CD8-positive, alpha-beta memory T cell (primary cell): Measurements from ENCODE around the gene EXTL2. TPM values are rescaled to one million over a fixed set of nuclear protein-coding genes. Genes with fewer than 3 reads are reported as not detected.

Source experiments
- CTCF ChIA-PET: fragments of 350-600 bp; sonication (Branson Sonifier 250); formaldehyde crosslinking; loops from one replicate; lab custom pipeline; 2021; ENCODE audit warnings: antibody characterized with exemption; lab: Charles Lee
- POLR2A ChIA-PET: fragments of 350-600 bp; sonication (Branson Sonifier 250); formaldehyde crosslinking; loops from one replicate; lab custom pipeline; 2021; ENCODE audit warnings: antibody characterized with exemption; lab: Charles Lee
- DNase-seq, 5 donors: peaks; one replicate each; pipeline versions ENCODE4 v3.0.0 to v3.0.0-alpha.2; 2020 to 2022; ENCODE audit warnings: mixed read lengths in 1 of 5
- H3K27ac ChIP-seq: one replicate; pipeline ENCODE4 v1.7.0; 2013; ENCODE audit warnings: low read depth, mild to moderate bottlenecking, low read length, moderate library complexity
- H3K27me3 ChIP-seq: 2 replicates; pipeline ENCODE4 v1.7.0; 2013; ENCODE audit warnings: low read length, mild to moderate bottlenecking; ENCODE audit not compliant: insufficient read depth, poor library complexity, severe bottlenecking
- H3K36me3 ChIP-seq: 2 replicates; pipeline ENCODE4 v1.7.0; 2013; ENCODE audit warnings: mild to moderate bottlenecking, low read length, moderate library complexity; ENCODE audit not compliant: insufficient read depth
- H3K4me1 ChIP-seq: 2 replicates; pipeline ENCODE4 v1.7.0; 2013; ENCODE audit warnings: mild to moderate bottlenecking, low read length, moderate library complexity; ENCODE audit not compliant: insufficient read depth
- H3K4me3 ChIP-seq: 2 replicates; pipeline ENCODE4 v1.7.0; 2013; ENCODE audit warnings: mild to moderate bottlenecking, low read length
- H3K9me3 ChIP-seq: 2 replicates; pipeline ENCODE4 v1.7.0; 2013; ENCODE audit warnings: mild to moderate bottlenecking, low read length
- H3K27ac Mint-ChIP-seq, 8 donors: one replicate each; pipeline ENCODE4 v1.8.0; 2020 to 2021; ENCODE audit warnings: mixed read lengths in 8 of 8, mild to moderate bottlenecking in 6 of 8, inconsistent platforms in 3 of 8, moderate library complexity in 3 of 8
- H3K27me3 Mint-ChIP-seq, 2 donors: one replicate each; pipeline ENCODE4 v1.8.0; 2020 to 2021; ENCODE audit warnings: mixed read lengths in 2 of 2, mild to moderate bottlenecking in 1 of 2, moderate library complexity in 1 of 2
- H3K36me3 Mint-ChIP-seq, 3 donors: one replicate each; pipeline ENCODE4 v1.8.0; 2020 to 2021; ENCODE audit warnings: mixed read lengths in 3 of 3, inconsistent platforms in 1 of 3, mild to moderate bottlenecking in 1 of 3
- H3K4me1 Mint-ChIP-seq, 3 donors: one replicate each; pipeline ENCODE4 v1.8.0; 2020 to 2021; ENCODE audit warnings: mixed read lengths in 3 of 3, inconsistent platforms in 1 of 3, mild to moderate bottlenecking in 1 of 3
- H3K4me3 Mint-ChIP-seq, 7 donors: one replicate each; pipeline ENCODE4 v1.8.0; 2020 to 2021; ENCODE audit warnings: mixed read lengths in 7 of 7, mild to moderate bottlenecking in 6 of 7, moderate library complexity in 4 of 7, inconsistent platforms in 2 of 7
- H3K9me3 Mint-ChIP-seq, 5 donors: one replicate each; pipeline ENCODE4 v1.8.0; 2020 to 2022; ENCODE audit warnings: mixed read lengths in 5 of 5, mild to moderate bottlenecking in 3 of 5, moderate library complexity in 2 of 5, inconsistent platforms in 1 of 5
- polyA plus RNA-seq: library from polyadenylated mRNA; unstranded; fragments of 300-500 nt; fragmentation: Illumina TruSeq; gene quantifications from one replicate; pipeline ENCODE4 v1.2.3, GENCODE V29; 2021
- total RNA-seq, 2 experiments: library from RNA; stranded (reverse); gene quantifications; one replicate each; pipeline ENCODE4 v1.2.3, GENCODE V29; 2021

Gene EXTL2
- total and polyA plus RNA-seq, 3 experiments from 2014 or later, result 3.2 to 12.9 (median 11.5) TPM

DNA sequence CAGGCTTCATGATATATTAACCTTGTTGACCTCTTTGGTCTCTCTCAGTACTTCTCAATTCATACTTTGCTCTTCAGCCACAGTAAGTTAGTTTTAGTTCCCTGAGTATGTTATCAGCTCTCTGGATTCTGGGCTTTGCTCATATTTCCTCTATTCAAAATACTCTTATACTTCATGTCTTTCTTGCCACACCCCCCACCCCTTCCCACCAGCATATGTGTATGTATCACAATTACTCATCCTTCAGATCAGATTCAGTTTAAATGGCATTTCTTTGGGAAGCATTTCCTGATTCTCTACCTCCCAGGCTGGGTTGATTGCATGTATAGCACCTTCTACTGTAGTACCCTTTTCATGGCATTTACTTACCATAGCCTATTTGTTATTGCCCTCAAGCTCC, 29.6 kb upstream of the EXTL2 start:
- CTCF ChIA-PET, result interaction anchor here (1.1 to 6.2 kb wide), 3 partner anchors 315 to 385 kb away, joined by 4 to 68 read pairs (median 39); no protein-coding TSS in a partner anchor
- POLR2A ChIA-PET, result interaction anchor here (1.9 kb wide), 1 partner anchor 316 kb away, joined by 6 read pairs; no protein-coding TSS in a partner anchor
- DNase-seq, result no peak
- Histone ChIP-seq H3K27ac (no peak overlapping the region), H3K36me3 (peaks cover 2% of the 10 kb centered on the region), H3K4me3 (no peak overlapping the region), H3K9me3 (no peaks in the 10 kb centered on the region), H3K27me3 (no peaks in the 10 kb centered on the region), H3K4me1 (peaks cover 65% of the 10 kb centered on the region)
- Mint-ChIP-seq H3K27ac (peak overlapping the region in 4 of 8 donors; percentile 88 to 99 (median 94)), H3K27me3 (no peaks in the 10 kb centered on the region), H3K4me1 (peaks cover 15 to 27% (median 15%) of the 10 kb centered on the region in 3 donors), H3K36me3 (peaks cover 14 to 36% (median 15%) of the 10 kb centered on the region in 3 donors), H3K4me3 (peak overlapping the region in 4 of 7 donors; percentile 46 to 60 (median 52)), H3K9me3 (peaks cover 0 to 4% (median 0%) of the 10 kb centered on the region in 5 donors)

GRCh38 chr1:100921110-100921706, 26.6 kb upstream of the EXTL2 start:
- Mint-ChIP-seq H3K27me3 (no peaks in the 10 kb centered on the region), H3K4me3 (peak overlapping the region in 1 of 7 donors; percentile 32), H3K9me3 (peaks cover 0 to 4% (median 0%) of the 10 kb centered on the region in 5 donors), H3K36me3 (peaks cover 15 to 58% (median 19%) of the 10 kb centered on the region in 3 donors), H3K27ac (peak overlapping the region; percentile 9 to 84 (median 64)), H3K4me1 (peaks cover 16 to 40% (median 35%) of the 10 kb centered on the region in 3 donors)
- Histone ChIP-seq H3K27ac (no peak overlapping the region), H3K4me1 (peaks cover 40% of the 10 kb centered on the region), H3K27me3 (no peaks in the 10 kb centered on the region), H3K4me3 (no peak overlapping the region), H3K36me3 (peaks cover 4% of the 10 kb centered on the region), H3K9me3 (no peaks in the 10 kb centered on the region)
- peak in 2 of 5 donors; percentile 40 to 56 for DNase-seq
- ChIA-PET POLR2A (interaction anchor here (0.9 to 1.4 kb wide), 3 partner anchors 315 to 436 kb away, joined by 3 to 13 read pairs (median 4); no protein-coding TSS in a partner anchor), CTCF (interaction anchor here (0.6 to 6.2 kb wide), 8 partner anchors 25 to 373 kb away, joined by 3 to 68 read pairs (median 3); partner anchors contain the start of gene SLC30A7)

GRCh38 chr1:100912019-100912418, 17.4 kb upstream of the EXTL2 start:
- Histone ChIP-seq H3K27me3 (no peaks in the 10 kb centered on the region), H3K9me3 (no peaks in the 10 kb centered on the region), H3K4me3 (no peak overlapping the region), H3K36me3 (peaks cover 33% of the 10 kb centered on the region), H3K27ac (no peak overlapping the region), H3K4me1 (peaks cover 4% of the 10 kb centered on the region)
- peak overlapping the region in 3 of 8 donors; percentile 27 to 71 (median 64) for H3K27ac Mint-ChIP-seq
- peaks cover 0 to 1% of the 10 kb centered on the region in 2 donors for H3K27me3 Mint-ChIP-seq
- H3K36me3 Mint-ChIP-seq, result peaks cover 7 to 85% (median 34%) of the 10 kb centered on the region in 3 donors
- H3K9me3 Mint-ChIP-seq, result no peaks in the 10 kb centered on the region
- H3K4me3 Mint-ChIP-seq, result no peak overlapping the region
- peaks cover 26 to 55% (median 51%) of the 10 kb centered on the region in 3 donors for H3K4me1 Mint-ChIP-seq
- ChIA-PET POLR2A (no interaction called here), CTCF (no interaction called here)
- no peak for DNase-seq

DNA sequence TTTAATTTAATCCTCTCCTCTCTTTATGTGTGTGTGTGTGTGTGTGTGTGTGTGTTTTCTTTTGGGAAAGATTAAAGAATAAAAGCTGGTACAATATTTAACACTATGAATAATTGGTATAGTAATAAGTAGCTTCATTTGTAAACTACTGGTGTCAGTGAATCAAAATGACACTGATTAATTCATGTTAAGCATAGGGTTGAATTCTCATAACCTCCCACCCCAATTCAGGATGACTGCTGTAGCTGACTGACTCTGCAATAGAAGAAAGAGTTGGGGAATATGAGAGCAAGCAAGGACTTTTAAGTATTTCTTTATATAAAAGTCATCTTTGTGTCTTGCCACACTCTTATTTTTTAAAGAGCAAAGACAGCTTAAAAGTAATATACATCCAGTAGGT, 14.4 kb upstream of the EXTL2 start:
- Mint-ChIP-seq H3K27me3 (peaks cover 0 to 1% of the 10 kb centered on the region in 2 donors), H3K9me3 (no peaks in the 10 kb centered on the region), H3K4me3 (no peak overlapping the region), H3K36me3 (peaks cover 30 to 86% (median 36%) of the 10 kb centered on the region in 3 donors), H3K27ac (peak overlapping the region in 5 of 8 donors; percentile 4 to 84 (median 37)), H3K4me1 (peaks cover 40 to 67% (median 61%) of the 10 kb centered on the region in 3 donors)
- ChIA-PET CTCF (interaction anchor here (0.9 to 1.7 kb wide), 2 partner anchors 330 to 400 kb away, joined by 3 to 7 read pairs; no protein-coding TSS in a partner anchor), POLR2A (interaction anchor here (0.6 kb wide), 1 partner anchor 101 kb away, joined by 3 read pairs; no protein-coding TSS in a partner anchor)
- H3K4me1 ChIP-seq, result peaks cover 4% of the 10 kb centered on the region
- no peaks in the 10 kb centered on the region for H3K9me3 ChIP-seq
- no peak for DNase-seq
- no peak overlapping the region for H3K27ac ChIP-seq
- peaks cover 33% of the 10 kb centered on the region for H3K36me3 ChIP-seq
- no peak overlapping the region for H3K4me3 ChIP-seq
- no peaks in the 10 kb centered on the region for H3K27me3 ChIP-seq

- H3K36me3 Mint-ChIP-seq, result peaks cover 27 to 79% (median 28%) of the 10 kb centered on the region in 3 donors
- peaks cover 31% of the 10 kb centered on the region for H3K36me3 ChIP-seq
Measured at GRCh38 chr1:100907887-100908286, 13.2 kb upstream of the EXTL2 start.

GRCh38 chr1:100905181-100905580, 10.5 kb upstream of the EXTL2 start:
- H3K27ac ChIP-seq, result no peak overlapping the region
- H3K4me1 Mint-ChIP-seq, result peaks cover 47 to 81% (median 74%) of the 10 kb centered on the region in 3 donors
- H3K27me3 Mint-ChIP-seq, result peaks cover 0 to 1% of the 10 kb centered on the region in 2 donors
- H3K36me3 ChIP-seq, result peaks cover 25% of the 10 kb centered on the region
- peak in 1 of 5 donors; percentile 44 for DNase-seq
- H3K36me3 Mint-ChIP-seq, result peaks cover 29 to 78% (median 37%) of the 10 kb centered on the region in 3 donors
- no peaks in the 10 kb centered on the region for H3K9me3 ChIP-seq
- no peak overlapping the region for H3K4me3 Mint-ChIP-seq
- H3K9me3 Mint-ChIP-seq, result no peaks in the 10 kb centered on the region
- H3K4me1 ChIP-seq, result peaks cover 9% of the 10 kb centered on the region
- ChIA-PET CTCF (interaction anchor here (1.7 kb wide), 1 partner anchor 12 kb away, joined by 4 read pairs; no protein-coding TSS in a partner anchor), POLR2A (no interaction called here)
- H3K27me3 ChIP-seq, result no peaks in the 10 kb centered on the region
- no peak overlapping the region for H3K4me3 ChIP-seq
- peak overlapping the region in 3 of 8 donors; percentile 23 to 66 (median 48) for H3K27ac Mint-ChIP-seq

More at GRCh38 chr1:100907887-100908286, 13.2 kb upstream of the EXTL2 start:
- Mint-ChIP-seq H3K4me3 (peak overlapping the region in 2 of 7 donors; percentile 14 to 35), H3K27me3 (peaks cover 0 to 1% of the 10 kb centered on the region in 2 donors), H3K9me3 (no peaks in the 10 kb centered on the region), H3K27ac (peak overlapping the region in 7 of 8 donors; percentile 12 to 58 (median 27)), H3K4me1 (peaks cover 40 to 66% (median 61%) of the 10 kb centered on the region in 3 donors)
- H3K27me3 ChIP-seq, result no peaks in the 10 kb centered on the region
- H3K4me3 ChIP-seq, result no peak overlapping the region
- no peak overlapping the region for H3K27ac ChIP-seq
- no peak for DNase-seq
- POLR2A ChIA-PET, result no interaction called here
- CTCF ChIA-PET, result interaction anchor here (1.4 to 1.7 kb wide), 2 partner anchors 372 to 401 kb away, joined by 3 to 7 read pairs; no protein-coding TSS in a partner anchor
- peaks cover 4% of the 10 kb centered on the region for H3K4me1 ChIP-seq
- no peaks in the 10 kb centered on the region for H3K9me3 ChIP-seq

GRCh38 chr1:100904528-100904927, 9.9 kb upstream of the EXTL2 start:
- Mint-ChIP-seq H3K27ac (peak overlapping the region in 2 of 8 donors; percentile 60 to 70), H3K4me3 (no peak overlapping the region), H3K9me3 (no peaks in the 10 kb centered on the region), H3K27me3 (peaks cover 0 to 1% of the 10 kb centered on the region in 2 donors), H3K4me1 (peaks cover 52 to 86% (median 79%) of the 10 kb centered on the region in 3 donors), H3K36me3 (peaks cover 32 to 78% (median 37%) of the 10 kb centered on the region in 3 donors)
- ChIA-PET CTCF (interaction anchor here (1.0 to 1.7 kb wide), 2 partner anchors 13 to 334 kb away, joined by 3 to 4 read pairs; no protein-coding TSS in a partner anchor), POLR2A (interaction anchor here (0.7 kb wide), 1 partner anchor 504 kb away, joined by 3 read pairs; no protein-coding TSS in a partner anchor)
- Histone ChIP-seq H3K9me3 (no peaks in the 10 kb centered on the region), H3K27ac (no peak overlapping the region), H3K4me3 (no peak overlapping the region), H3K27me3 (no peaks in the 10 kb centered on the region), H3K36me3 (peaks cover 25% of the 10 kb centered on the region), H3K4me1 (peaks cover 13% of the 10 kb centered on the region)
- DNase-seq, result no peak
